ENCODE data around the gene PKP4. TPM values are rescaled to one million over a fixed set of nuclear protein-coding genes. Genes with fewer than 3 reads are reported as not detected.

The PKP4 gene
- total RNA-seq, 1 experiment from 2014 or later, result 55.2 TPM

GRCh38 chr2:158542577-158542976 lies 85.8 kb downstream of the PKP4 start:
- TF ChIP-seq ZFX (IDR thresholded peaks at IDR 0.05), result no peak
- TF ChIP-seq EZH2 (IDR thresholded peaks at IDR 0.05), result no peak
- no peak for TF ChIP-seq ELF1 (IDR thresholded peaks at IDR 0.05; ENCODE audit: borderline replicate concordance, low read depth)
- no peak for TF ChIP-seq ATF3 (IDR thresholded peaks at IDR 0.05)
- TF ChIP-seq TCF7L2 (IDR thresholded peaks at IDR 0.05; ENCODE audit: borderline replicate concordance, extremely low read depth, insufficient read depth, insufficient read length), result no peak
- no peak for TF ChIP-seq FOSL1 (IDR thresholded peaks at IDR 0.05; ENCODE audit: low read depth)
- no peak for TF ChIP-seq MAX (IDR thresholded peaks at IDR 0.05)
- Histone ChIP-seq H3K4me1 (ENCODE audit: control insufficient read depth in 1 of 2, insufficient read depth in 2 of 2, low read length in 2 of 2) (peaks cover 10 to 14% of the 10 kb centered on the region in 2 experiments; a peak in 3 of 4 replicates), H3K4me2 (ENCODE audit: low read length) (no peak overlapping the region), H2AFZ (ENCODE audit: low read depth, low read length, poor library complexity, severe bottlenecking) (no peak overlapping the region), H4K20me1 (ENCODE audit: insufficient read depth) (no peaks in the 10 kb centered on the region), H3K27me3 (ENCODE audit: insufficient read depth, low read length) (no peaks in the 10 kb centered on the region), H3K9me2 (ENCODE audit: insufficient read depth) (no peaks in the 10 kb centered on the region), H3K9me3 (ENCODE audit: control insufficient read depth in 1 of 2, insufficient read depth in 1 of 2, low read depth in 1 of 2, low read length in 2 of 2) (no peaks in the 10 kb centered on the region), H3K36me3 (ENCODE audit: control insufficient read depth in 1 of 2, insufficient read depth in 2 of 2, low read length in 2 of 2) (no peaks in the 10 kb centered on the region), H3K79me2 (ENCODE audit: insufficient read depth, low read length) (no peaks in the 10 kb centered on the region), H3K27ac (ENCODE audit: low read depth, low read length) (no peak overlapping the region), H3K4me3 (replicated peaks in 1 of 2; ENCODE audit: low read depth in 1 of 2, low read length in 2 of 2) (no peak overlapping the region), H3K9ac (ENCODE audit: low read length) (no peak overlapping the region)
- DNase-seq (ENCODE audit: low read depth, low spot score) (no peak), ATAC-seq (no peak)
- CTCF ChIA-PET, result no interaction called here
- POLR2A ChIA-PET, result no interaction called here
- BruUV-seq (replicated peaks), result no TSS peak
- intact Hi-C loops (cut with micrococcal nuclease), result no loop called here
- RAD21 ChIA-PET (ENCODE audit: low non-redundant PET in 1 of 2, low total read pairs in 2 of 2, uncharacterized antibody in 2 of 2, unreplicated experiment in 2 of 2), result no interaction called here

- TF ChIP-seq POLR2AphosphoS5 (IDR thresholded peaks at IDR 0.05; ENCODE audit: low read depth, low read length) (no peak), EGR1 (IDR thresholded peaks at IDR 0.05; ENCODE audit: low read depth) (no peak), ZFX (IDR thresholded peaks at IDR 0.05) (no peak), MAX (IDR thresholded peaks at IDR 0.05) (no peak)
- Histone ChIP-seq H3K36me3 (ENCODE audit: control insufficient read depth in 1 of 2, insufficient read depth in 2 of 2, low read length in 2 of 2) (peaks cover 0 to under 1% of the 10 kb centered on the region in 2 experiments; a peak in 1 of 4 replicates), H2AFZ (ENCODE audit: low read depth, low read length, poor library complexity, severe bottlenecking) (no peak overlapping the region), H3K79me2 (ENCODE audit: insufficient read depth, low read length) (no peaks in the 10 kb centered on the region), H4K20me1 (ENCODE audit: insufficient read depth) (no peaks in the 10 kb centered on the region), H3K4me3 (replicated peaks in 1 of 2; ENCODE audit: low read depth in 1 of 2, low read length in 2 of 2) (no peak overlapping the region), H3K9ac (ENCODE audit: low read length) (no peak overlapping the region), H3K27me3 (ENCODE audit: insufficient read depth, low read length) (no peaks in the 10 kb centered on the region), H3K27ac (ENCODE audit: low read depth, low read length) (no peak overlapping the region), H3K4me1 (ENCODE audit: control insufficient read depth in 1 of 2, insufficient read depth in 2 of 2, low read length in 2 of 2) (peaks cover 6 to 7% of the 10 kb centered on the region in 2 experiments; a peak in 3 of 4 replicates), H3K4me2 (ENCODE audit: low read length) (no peak overlapping the region), H3K9me2 (ENCODE audit: insufficient read depth) (no peaks in the 10 kb centered on the region), H3K9me3 (ENCODE audit: control insufficient read depth in 1 of 2, insufficient read depth in 1 of 2, low read depth in 1 of 2, low read length in 2 of 2) (no peaks in the 10 kb centered on the region)
- ChIA-PET RAD21 (ENCODE audit: low non-redundant PET in 1 of 2, low total read pairs in 2 of 2, uncharacterized antibody in 2 of 2, unreplicated experiment in 2 of 2) (no interaction called here), POLR2A (no interaction called here), CTCF (no interaction called here)
- ATAC-seq (no peak), DNase-seq (ENCODE audit: low read depth, low spot score) (no peak)
- intact Hi-C loops (cut with micrococcal nuclease), result no loop called here
- BruUV-seq (replicated peaks), result no TSS peak
Observed at GRCh38 chr2:158543957-158544356, 87.2 kb downstream of the PKP4 start.

All from HCT116 (cell line).